ENCODE data around the gene PHOSPHO1.
"Not testable (repeated sequence)": the region's sequence is repeated elsewhere in the genome, so short reads cannot be mapped to it uniquely, and the experiment has no call there.

The PHOSPHO1 gene

GRCh38 chr17:49198211-49198610, 32.4 kb downstream of the PHOSPHO1 start:
- no peak for TF ChIP-seq ZNF274 (IDR thresholded peaks at IDR 0.05; ENCODE audit: low read depth, low read length)
- no peak overlapping the region for H3K4me3 ChIP-seq (ENCODE audit: low read length)

GRCh38 chr17:49197346-49197998, 33.1 kb downstream of the PHOSPHO1 start:
- no peak for TF ChIP-seq ZNF274 (IDR thresholded peaks at IDR 0.05; ENCODE audit: low read depth, low read length)

GRCh38 chr17:49196520-49196919, 34.1 kb downstream of the PHOSPHO1 start:
- TF ChIP-seq ZNF274 (IDR thresholded peaks at IDR 0.05; ENCODE audit: low read depth, low read length) = no peak
- H3K4me3 ChIP-seq (ENCODE audit: low read length) = no peak overlapping the region

More at GRCh38 chr17:49197346-49197998, 33.1 kb downstream of the PHOSPHO1 start:
- H3K4me3 ChIP-seq (ENCODE audit: low read length) = no peak overlapping the region

GRCh38 chr17:49195751-49196150, 34.8 kb downstream of the PHOSPHO1 start:
- H3K4me3 ChIP-seq (ENCODE audit: low read length) = no peak overlapping the region
- TF ChIP-seq ZNF274 (IDR thresholded peaks at IDR 0.05; ENCODE audit: low read depth, low read length) = no peak

- no peak for TF ChIP-seq ZNF274 (IDR thresholded peaks at IDR 0.05; ENCODE audit: low read depth, low read length)
- H3K4me3 ChIP-seq (ENCODE audit: low read length) = no peak overlapping the region; the same call in 1 of the 2 replicates
Observed at GRCh38 chr17:49194297-49194607, 36.3 kb downstream of the PHOSPHO1 start.

GRCh38 chr17:49193513-49194296, 36.9 kb downstream of the PHOSPHO1 start:
- peak overlapping the region; percentile 58 for H3K4me3 ChIP-seq (ENCODE audit: low read length)
- no peak for TF ChIP-seq ZNF274 (IDR thresholded peaks at IDR 0.05; ENCODE audit: low read depth, low read length)

GRCh38 chr17:49191917-49192741, 38.5 kb downstream of the PHOSPHO1 start:
- no peak for TF ChIP-seq ZNF274 (IDR thresholded peaks at IDR 0.05; ENCODE audit: low read depth, low read length)
- peak overlapping the region; percentile 67 for H3K4me3 ChIP-seq (ENCODE audit: low read length)

GRCh38 chr17:49191409-49191916, 39.1 kb downstream of the PHOSPHO1 start:
- TF ChIP-seq ZNF274 (IDR thresholded peaks at IDR 0.05; ENCODE audit: low read depth, low read length) = no peak
- H3K4me3 ChIP-seq (ENCODE audit: low read length) = peak overlapping the region; percentile 67

GRCh38 chr17:49190932-49191331, 39.7 kb downstream of the PHOSPHO1 start:
- no peak for TF ChIP-seq ZNF274 (IDR thresholded peaks at IDR 0.05; ENCODE audit: low read depth, low read length)
- H3K4me3 ChIP-seq (ENCODE audit: low read length) = no peak overlapping the region

GRCh38 chr17:49187301-49187700, 43.3 kb downstream of the PHOSPHO1 start:
- no peak for TF ChIP-seq ZNF274 (IDR thresholded peaks at IDR 0.05; ENCODE audit: low read depth, low read length)
- no peak overlapping the region for H3K4me3 ChIP-seq (ENCODE audit: low read length)

- not testable (repeated sequence) for H3K4me3 ChIP-seq (ENCODE audit: low read length)
Observed at GRCh38 chr17:49185381-49185780, 45.2 kb downstream of the PHOSPHO1 start.

GRCh38 chr17:49184522-49184921, 46.1 kb downstream of the PHOSPHO1 start:
- H3K4me3 ChIP-seq (ENCODE audit: low read length) = not testable (repeated sequence)

- no peak overlapping the region for H3K4me3 ChIP-seq (ENCODE audit: low read length)
- TF ChIP-seq ZNF274 (IDR thresholded peaks at IDR 0.05; ENCODE audit: low read depth, low read length) = no peak
Observed at GRCh38 chr17:49183801-49184200, 46.8 kb downstream of the PHOSPHO1 start.

- H3K4me3 ChIP-seq (ENCODE audit: low read length) = no peak overlapping the region
- no peak for TF ChIP-seq ZNF274 (IDR thresholded peaks at IDR 0.05; ENCODE audit: low read depth, low read length)
Observed at GRCh38 chr17:49183341-49183740, 47.2 kb downstream of the PHOSPHO1 start.
